CD4-positive, alpha-beta T cell treated with Interleukin-21 for 1 hour (primary cell): ENCODE measurements around the gene MAP1LC3B.

ENCODE experiments used
- DNase-seq: peaks from one replicate; pipeline ENCODE4 v3.0.0-alpha.2; 2020

The MAP1LC3B gene

GRCh38 chr16:87435372-87436224, 43.5 kb downstream of the MAP1LC3B start:
- DNase-seq = no peak

- DNase-seq = no peak
Observed at GRCh38 chr16:87436225-87437172, 44.4 kb downstream of the MAP1LC3B start.

- no peak for DNase-seq
Observed at GRCh38 chr16:87437327-87437726, 45.2 kb downstream of the MAP1LC3B start.

- no peak for DNase-seq
Observed at GRCh38 chr16:87437911-87438610, 45.9 kb downstream of the MAP1LC3B start.

- no peak for DNase-seq
Observed at GRCh38 chr16:87438611-87438985, 46.5 kb downstream of the MAP1LC3B start.

GRCh38 chr16:87439926-87440325, 47.8 kb downstream of the MAP1LC3B start:
- no peak for DNase-seq

GRCh38 chr16:87441886-87442580, 49.9 kb downstream of the MAP1LC3B start:
- DNase-seq = no peak

- no peak for DNase-seq
Observed at GRCh38 chr16:87442581-87442966, 50.4 kb downstream of the MAP1LC3B start.

- no peak for DNase-seq
Observed at GRCh38 chr16:87443016-87443415, 50.9 kb downstream of the MAP1LC3B start.

GRCh38 chr16:87443964-87444363, 51.8 kb downstream of the MAP1LC3B start:
- DNase-seq = no peak

- DNase-seq = no peak
Observed at GRCh38 chr16:87445486-87445885, 53.4 kb downstream of the MAP1LC3B start.

GRCh38 chr16:87446479-87446878, 54.3 kb downstream of the MAP1LC3B start:
- no peak for DNase-seq

GRCh38 chr16:87447323-87447722, 55.2 kb downstream of the MAP1LC3B start:
- no peak for DNase-seq

- DNase-seq = no peak
Observed at GRCh38 chr16:87448866-87449265, 56.7 kb downstream of the MAP1LC3B start.

- DNase-seq = no peak
Observed at GRCh38 chr16:87451563-87452210, 59.6 kb downstream of the MAP1LC3B start.

- DNase-seq = no peak
Observed at GRCh38 chr16:87453326-87453725, 61.2 kb downstream of the MAP1LC3B start.
